Cardiac fibroblast (primary cell): ENCODE measurements around the gene TPCN1.

Experiments used
- DNase-seq, 2 donors: peaks; one replicate each; pipeline versions ENCODE4 v3.0.0 to v3.0.0-alpha.2; 2010; ENCODE audit warnings: low read depth in 2 of 2
- H3K4me3 ChIP-seq, 2 donors: replicated peaks in 1 of 2; 1 replicate in 1 of 2; 2 replicates in 1 of 2; pipeline ENCODE4 v1.5.1; 2011; ENCODE audit warnings: low read depth in 2 of 2, low read length in 2 of 2, mild to moderate bottlenecking in 2 of 2, moderate library complexity in 1 of 2
- CTCF ChIP-seq: IDR thresholded peaks from one replicate; pipeline ENCODE4 v1.5.1; 2011; ENCODE audit warnings: low read depth, mild to moderate bottlenecking, low read length, inconsistent platforms

TPCN1 gene

GRCh38 chr12:113224955-113225354 is 3.7 kb downstream of the TPCN1 start:
- no peak overlapping the region for H3K4me3 ChIP-seq
- DNase-seq = no peak
- TF ChIP-seq CTCF = no peak

GRCh38 chr12:113226696-113227568 is 5.7 kb downstream of the TPCN1 start:
- DNase-seq = no peak
- TF ChIP-seq CTCF = no peak
- H3K4me3 ChIP-seq = no peak overlapping the region

GRCh38 chr12:113227686-113228391 is 6.6 kb downstream of the TPCN1 start:
- no peak for TF ChIP-seq CTCF
- H3K4me3 ChIP-seq = no peak overlapping the region
- DNase-seq = no peak

- no peak for TF ChIP-seq CTCF
- no peak overlapping the region for H3K4me3 ChIP-seq
- DNase-seq = no peak
Observed at GRCh38 chr12:113228394-113229028, 7.2 kb downstream of the TPCN1 start.

GRCh38 chr12:113230315-113231234 is 9.3 kb downstream of the TPCN1 start:
- no peak for DNase-seq
- TF ChIP-seq CTCF = no peak
- no peak overlapping the region for H3K4me3 ChIP-seq
